HPDE6-E6E7 (cell line): ENCODE data around the gene TFF1.

Experiments used
- DNase-seq: peaks from one replicate; pipeline ENCODE4 v3.0.0; 2011; ENCODE audit warnings: missing footprints; ENCODE audit errors: extremely low spot score

The TFF1 gene

GRCh38 chr21:42398436-42399028 is 32.2 kb upstream of the TFF1 start:
- no peak for DNase-seq

DNA sequence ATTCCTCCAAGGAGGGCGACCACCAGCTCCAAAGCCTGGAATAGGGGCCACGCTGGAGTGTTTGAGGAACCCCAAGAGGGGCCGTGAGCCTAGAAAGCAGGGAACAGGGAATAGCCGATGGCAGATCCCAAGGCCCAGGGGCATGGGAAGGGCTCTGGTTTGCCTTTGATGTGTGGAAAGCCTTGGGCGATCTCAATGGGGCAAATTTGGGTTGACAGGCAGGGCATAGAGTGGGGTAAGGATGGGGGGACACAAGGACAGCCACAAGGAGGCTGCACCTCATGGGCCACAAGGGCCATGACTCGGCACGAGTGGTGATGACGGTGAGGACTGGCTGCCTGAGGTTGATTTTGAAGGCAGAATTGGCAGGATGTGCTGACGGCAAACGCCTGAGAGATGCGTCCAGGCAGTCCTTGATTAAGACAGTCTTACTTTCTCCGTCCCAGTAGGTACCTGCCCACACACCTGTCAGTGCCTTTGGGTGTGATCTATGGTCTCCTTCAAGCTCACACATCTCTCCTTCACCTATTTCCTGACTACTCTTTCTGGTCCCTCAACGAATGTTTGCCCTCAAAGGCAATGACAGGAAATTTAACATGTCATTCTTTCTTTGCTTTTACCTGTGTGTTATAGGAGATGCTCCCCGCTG is 31.5 kb upstream of the TFF1 start:
- no peak for DNase-seq

DNA sequence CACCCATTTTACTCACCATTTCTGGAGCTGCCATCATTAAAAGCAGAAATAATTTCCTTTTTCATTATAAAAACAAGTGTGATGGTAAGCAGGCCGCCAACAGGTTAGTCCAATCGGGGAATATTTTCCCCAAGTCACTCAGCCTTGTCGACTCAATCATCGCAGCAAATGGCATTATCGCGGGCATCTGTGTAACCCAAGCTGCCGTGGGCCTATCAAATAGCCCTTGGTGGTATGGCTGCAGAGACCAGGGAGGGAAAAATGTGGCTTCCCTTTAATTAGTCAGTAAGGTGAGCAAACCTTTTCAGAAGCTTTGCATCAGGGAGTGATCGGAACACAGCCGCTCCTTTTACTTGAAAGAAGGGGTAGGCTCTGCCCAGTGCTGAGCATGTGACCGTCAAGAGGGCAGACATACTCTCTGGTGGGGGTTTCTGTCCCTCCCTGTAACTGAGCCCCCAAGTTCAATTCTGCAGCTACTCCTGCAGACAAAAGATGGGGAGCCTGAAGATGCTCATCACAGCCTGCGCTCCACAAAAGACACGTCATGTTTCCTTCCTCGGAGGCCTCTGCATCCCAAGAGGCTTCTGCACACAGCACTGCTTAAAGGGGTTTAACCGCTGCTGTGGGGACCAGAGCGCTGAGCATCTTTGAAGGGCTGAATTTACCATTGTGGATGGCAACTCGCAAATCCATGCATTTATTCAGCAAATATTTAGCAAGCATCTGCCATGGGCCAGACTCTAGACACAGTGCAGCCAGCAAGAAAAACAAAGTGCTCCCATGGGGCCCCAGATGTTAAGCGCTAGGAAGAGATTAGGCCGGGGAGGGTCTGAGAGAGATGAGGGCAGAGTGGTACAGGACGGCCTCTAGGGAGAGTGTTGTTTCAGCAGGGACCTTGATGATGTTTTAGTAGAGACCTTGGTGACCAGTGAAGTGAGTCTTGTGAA is 30.7 kb upstream of the TFF1 start:
- DNase-seq: no peak

GRCh38 chr21:42395905-42396651 is 29.7 kb upstream of the TFF1 start, which contains the start of gene TMPRSS3:
TMPRSS3 (minus strand) TSS chr21:42396052; CDS start chr21:42395417, 635 bp downstream.
- no peak for DNase-seq

GRCh38 chr21:42395302-42395701 is 29.0 kb upstream of the TFF1 start:
- DNase-seq: no peak

- no peak for DNase-seq
Observed at GRCh38 chr21:42393443-42393950, 27.2 kb upstream of the TFF1 start.

- DNase-seq: no peak
Observed at GRCh38 chr21:42392731-42393442, 26.6 kb upstream of the TFF1 start.

GRCh38 chr21:42391297-42391696 is 25.0 kb upstream of the TFF1 start:
- no peak for DNase-seq

DNA sequence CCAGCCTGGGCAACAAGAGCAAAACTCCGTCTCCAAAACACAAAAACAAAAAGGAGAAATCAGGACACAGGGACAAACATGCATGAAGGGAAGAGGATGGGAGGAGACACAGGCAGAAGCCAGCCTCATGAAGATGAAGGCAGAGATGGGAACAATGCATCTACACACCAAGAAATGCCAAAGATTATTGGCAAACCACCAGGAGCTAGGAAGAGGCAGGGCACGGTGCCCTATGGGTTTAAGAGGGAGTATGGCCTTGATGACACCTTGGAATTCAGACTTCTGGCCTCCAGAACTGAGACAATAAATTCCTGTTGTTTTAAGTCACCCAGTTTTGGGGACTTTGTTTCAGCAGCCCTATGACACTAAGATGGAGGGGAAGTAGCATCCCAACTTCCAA is 24.4 kb upstream of the TFF1 start:
- DNase-seq: no peak

- DNase-seq: no peak
Observed at GRCh38 chr21:42390193-42390592, 23.9 kb upstream of the TFF1 start.

DNA sequence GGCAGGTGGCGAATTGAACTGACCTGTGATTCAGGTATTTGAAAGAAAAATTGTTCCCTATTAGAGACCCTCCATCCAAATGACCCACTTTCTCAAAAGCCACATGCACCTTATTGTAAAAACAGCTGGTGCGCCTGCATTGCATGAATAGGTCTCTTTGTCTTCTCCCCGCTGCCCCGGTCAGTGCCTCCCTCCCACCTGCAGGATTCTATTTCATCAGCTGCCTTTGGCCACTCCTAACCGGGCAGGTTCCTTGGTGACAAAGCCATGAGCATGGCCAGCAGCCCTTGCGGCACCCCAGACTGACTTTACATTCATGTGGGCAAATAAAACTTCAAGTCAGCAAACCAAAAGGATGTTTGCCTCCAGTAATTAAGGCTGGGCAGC is 23.1 kb upstream of the TFF1 start:
- DNase-seq: no peak

DNA sequence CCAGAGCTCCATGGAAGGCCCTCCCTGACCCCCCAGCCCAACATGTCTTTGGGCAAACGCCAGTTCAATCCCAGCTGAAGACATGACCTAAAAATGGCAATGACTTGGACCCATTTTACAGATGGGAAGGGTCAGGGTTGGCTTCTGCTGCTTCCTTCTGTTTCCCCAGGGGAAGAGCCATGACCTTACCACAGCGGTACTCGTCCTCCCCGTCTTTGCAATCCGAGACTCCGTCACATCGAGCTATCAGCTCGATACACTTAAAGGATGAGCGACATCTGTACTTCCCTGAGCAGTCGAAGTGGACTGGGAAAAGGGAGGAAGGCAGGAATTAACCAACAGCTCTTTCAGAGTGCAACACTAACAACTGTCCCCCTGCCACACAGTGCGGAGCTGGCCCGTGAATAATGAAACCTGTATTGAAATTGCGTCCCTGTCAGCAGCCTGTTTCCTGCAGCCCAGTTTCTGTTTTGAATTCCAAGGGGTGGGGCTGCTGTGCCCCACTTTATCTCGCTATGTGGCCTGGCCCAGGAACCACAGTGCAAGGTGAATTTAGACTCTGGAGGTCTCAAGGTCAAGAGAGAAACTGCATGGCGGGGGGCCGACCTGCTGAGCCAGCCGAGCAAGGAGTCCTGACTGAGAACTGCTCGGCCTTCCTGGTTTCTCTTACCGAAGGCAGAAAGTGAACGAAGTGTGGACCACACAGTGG is 22.6 kb upstream of the TFF1 start:
- DNase-seq: no peak

DNA sequence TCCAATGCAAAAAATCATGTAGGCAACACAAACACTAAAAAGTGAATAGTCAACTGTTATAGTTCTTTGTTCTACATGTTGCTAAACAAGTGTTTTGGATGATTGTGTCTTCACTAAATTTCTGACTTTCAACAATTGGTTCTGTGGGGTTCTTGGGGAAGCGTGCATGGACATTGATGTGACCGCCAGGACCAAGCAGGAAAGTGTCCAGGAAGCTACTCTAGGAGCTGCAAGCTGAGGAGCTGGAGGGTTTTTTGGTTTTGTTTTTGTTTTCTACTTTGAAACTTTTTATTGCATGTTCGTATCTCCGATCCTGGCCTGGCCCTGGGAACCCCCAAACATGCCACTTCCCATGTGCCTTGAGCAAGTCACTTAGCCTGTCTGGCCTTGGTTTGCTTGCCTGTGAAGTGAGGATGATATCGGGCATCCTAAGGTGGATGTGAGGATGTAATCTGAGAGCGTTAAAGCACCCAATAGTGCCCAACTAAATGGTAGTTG is 21.6 kb upstream of the TFF1 start:
- no peak for DNase-seq

- no peak for DNase-seq
Observed at GRCh38 chr21:42387164-42387563, 20.8 kb upstream of the TFF1 start.

- DNase-seq: no peak
Observed at GRCh38 chr21:42386034-42386591, 19.8 kb upstream of the TFF1 start.

DNA sequence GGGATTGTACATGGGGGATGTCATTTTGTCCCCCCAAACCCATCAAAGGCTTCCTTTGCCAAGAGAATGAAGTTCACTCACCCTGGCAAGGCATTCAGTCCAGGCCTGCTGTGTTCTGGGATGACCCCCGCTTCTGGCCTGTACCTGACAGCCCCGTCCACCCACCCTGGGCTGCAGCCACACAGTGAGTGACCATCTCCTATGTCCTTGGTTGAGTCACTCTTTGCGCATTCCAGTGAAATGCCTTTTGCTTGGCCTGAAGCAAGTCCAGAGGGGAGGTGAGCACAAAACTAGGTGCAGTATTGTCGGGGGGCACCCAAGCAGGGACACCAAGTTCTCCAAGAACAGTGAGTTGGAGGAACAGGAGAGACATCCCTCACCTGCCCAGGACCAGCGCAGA is 19.3 kb upstream of the TFF1 start:
- DNase-seq: no peak

GRCh38 chr21:42384989-42385388 is 18.7 kb upstream of the TFF1 start:
- DNase-seq: no peak

DNA sequence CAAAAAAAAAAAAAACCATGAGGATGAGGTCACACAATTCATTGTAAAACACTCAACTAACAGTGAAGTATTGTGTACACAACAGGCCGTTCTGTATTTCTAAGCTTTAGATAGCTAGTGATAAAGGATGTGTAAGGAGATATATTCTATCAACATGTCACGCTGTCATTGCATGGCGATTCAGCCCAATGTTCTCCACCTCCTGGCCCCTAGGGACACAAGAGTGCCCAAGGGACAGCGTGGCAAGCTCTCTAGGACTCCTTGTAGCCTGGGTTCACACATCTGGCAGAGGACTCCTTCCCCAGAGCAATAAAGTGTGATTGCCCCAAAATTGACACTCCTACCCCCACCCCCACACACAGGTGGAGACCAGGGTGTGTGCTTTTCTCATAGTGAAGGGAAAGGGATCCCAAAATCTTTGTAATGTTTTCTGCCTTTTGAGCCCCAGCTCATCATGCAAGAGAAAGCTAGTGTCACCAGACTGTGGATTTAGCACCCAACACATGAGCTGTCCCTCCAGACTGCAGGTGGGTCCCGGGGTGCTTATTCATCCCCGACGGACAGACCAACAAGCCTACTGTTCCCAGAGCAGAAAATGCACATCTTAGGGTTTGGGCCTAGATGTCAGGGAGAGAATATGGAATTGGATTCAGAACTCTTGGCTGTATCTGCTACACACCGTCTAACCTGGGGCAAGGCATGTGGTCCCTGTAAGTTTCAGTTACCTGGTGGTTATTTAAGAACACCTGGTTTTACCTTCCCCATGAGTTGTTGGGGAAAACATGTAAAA is 18.0 kb upstream of the TFF1 start:
- no peak for DNase-seq

- no peak for DNase-seq
Observed at GRCh38 chr21:42383331-42383730, 17.0 kb upstream of the TFF1 start.
